HepG2 (cell line): ENCODE measurements around the gene CSNK1G1. TPM values are rescaled to one million over a fixed set of nuclear protein-coding genes. Genes with fewer than 3 reads are reported as not detected.

Experiments used
- FOSL2 ChIP-seq: sonication (generic); formaldehyde crosslinking; IDR thresholded peaks from 2 replicates; pipeline ENCODE4 v1.4.0; 2020; ENCODE audit warnings: missing genetic modification reagents
- HIVEP1 ChIP-seq: sonication (generic); formaldehyde crosslinking; IDR thresholded peaks from 2 replicates; pipeline ENCODE4 v1.4.0; 2020; ENCODE audit warnings: mild to moderate bottlenecking, missing genetic modification reagents
- HNRNPH1 ChIP-seq: fragments of 200-400 bp; formaldehyde crosslinking; optimal IDR thresholded peaks from 2 replicates; pipeline ENCODE3; 2017; ENCODE audit warnings: mild to moderate bottlenecking, low read depth, low read length
- KDM2A ChIP-seq: sonication (generic); formaldehyde crosslinking; IDR thresholded peaks from 2 replicates; pipeline ENCODE4 v1.4.0; 2020; ENCODE audit warnings: low read depth, missing genetic modification reagents, borderline replicate concordance
- POGZ ChIP-seq: sonication (generic); formaldehyde crosslinking; IDR thresholded peaks from 2 replicates; pipeline ENCODE4 v1.4.0; 2020; ENCODE audit warnings: mild to moderate bottlenecking, missing genetic modification reagents
- RXRA ChIP-seq: sonication (generic); formaldehyde crosslinking; IDR thresholded peaks from 2 replicates; pipeline ENCODE4 v1.5.1; 2020; ENCODE audit warnings: missing genetic modification reagents
- SAP130 ChIP-seq: IDR thresholded peaks from 2 replicates; pipeline ENCODE4 v1.6.1; 2016; ENCODE audit warnings: low read depth
- SPEN ChIP-seq: sonication (generic); formaldehyde crosslinking; IDR thresholded peaks from 2 replicates; pipeline ENCODE4 v1.5.1; 2020; ENCODE audit warnings: low read depth, mild to moderate bottlenecking, missing genetic modification reagents
- TMF1 ChIP-seq: sonication (generic); formaldehyde crosslinking; IDR thresholded peaks from 2 replicates; pipeline ENCODE4 v1.8.1; 2022; ENCODE audit warnings: low read depth, missing genetic modification reagents
- TSC22D2 ChIP-seq: sonication (generic); formaldehyde crosslinking; IDR thresholded peaks from 2 replicates; pipeline ENCODE4 v1.5.1; 2020; ENCODE audit warnings: missing genetic modification reagents, mild to moderate bottlenecking, borderline replicate concordance
- ZEB1 ChIP-seq: IDR thresholded peaks from 2 replicates; pipeline ENCODE4 v1.6.1; 2012; ENCODE audit warnings: mild to moderate bottlenecking, low read depth, inconsistent platforms; ENCODE audit not compliant: insufficient replicate concordance
- ZMAT3 ChIP-seq: sonication (generic); formaldehyde crosslinking; conservative IDR thresholded peaks from 2 replicates; pipeline ENCODE4 v1.7.0; 2021; ENCODE audit warnings: missing genetic modification reagents
- ZNF101 ChIP-seq: sonication (generic); formaldehyde crosslinking; IDR thresholded peaks from 2 replicates; pipeline ENCODE4 v1.4.0; 2020; ENCODE audit warnings: mild to moderate bottlenecking, low read depth, missing genetic modification reagents, borderline replicate concordance
- ZNF136 ChIP-seq: sonication (generic); formaldehyde crosslinking; IDR thresholded peaks from 2 replicates; pipeline ENCODE4 v1.8.1; 2022; ENCODE audit warnings: low read depth, mild to moderate bottlenecking, moderate library complexity, missing genetic modification reagents
- ZNF343 ChIP-seq: sonication (generic); formaldehyde crosslinking; IDR thresholded peaks from 2 replicates; pipeline ENCODE4 v1.4.0; 2020; ENCODE audit warnings: mild to moderate bottlenecking, missing genetic modification reagents
- ZNF501 ChIP-seq: sonication (generic); formaldehyde crosslinking; IDR thresholded peaks from 2 replicates; pipeline ENCODE4 v1.5.1; 2020; ENCODE audit warnings: mild to moderate bottlenecking, moderate library complexity, missing genetic modification reagents
- ZNF816 ChIP-seq: sonication (generic); formaldehyde crosslinking; IDR thresholded peaks from 2 replicates; pipeline ENCODE4 v1.8.0; 2022; ENCODE audit warnings: missing genetic modification reagents, mild to moderate bottlenecking, borderline replicate concordance
- ZSCAN30 ChIP-seq: sonication (generic); formaldehyde crosslinking; IDR thresholded peaks from 2 replicates; pipeline ENCODE4 v1.5.0; 2020; ENCODE audit warnings: mild to moderate bottlenecking, missing genetic modification reagents
- polyA plus RNA-seq, 8 experiments: library from polyadenylated mRNA; depleted of rRNA in 3 of 8; stranded (reverse) in 7 of 8; unstranded in 1 of 8; fragments of >200 nt; fragmentation: Illumina TruSeq in 4 of 8; extraction: Trizol in 4 of 8; gene quantifications; 2 replicates each; pipeline versions ENCODE4 v1.2.1 to v1.2.3, GENCODE V29; 2011 to 2016; ENCODE audit warnings: low read depth in 4 of 8, missing spikeins in 1 of 8, mixed read lengths in 1 of 8; ENCODE audit not compliant: insufficient read depth in 1 of 8
- total RNA-seq, 5 experiments: library from RNA; depleted of rRNA; stranded (reverse); fragments of >200 nt; fragmentation: Illumina TruSeq; extraction: Trizol; gene quantifications; 2 replicates each; pipeline ENCODE4 v1.2.3, GENCODE V29; 2016; ENCODE audit warnings: low read depth in 1 of 5
- TF ChIP-seq, protein P1 (sequence below): sonication (generic); formaldehyde crosslinking; IDR thresholded peaks from 2 replicates; pipeline ENCODE4 v1.9.0; 2021; ENCODE audit warnings: missing genetic modification reagents, mild to moderate bottlenecking, borderline replicate concordance
- TF ChIP-seq, protein P2 (sequence below): sonication (generic); formaldehyde crosslinking; IDR thresholded peaks from 2 replicates; pipeline ENCODE4 v1.4.0; 2020; ENCODE audit warnings: missing genetic modification reagents
- TF ChIP-seq, protein P3 (sequence below): IDR thresholded peaks from 2 replicates; pipeline ENCODE4 v1.6.1; 2012; ENCODE audit warnings: inconsistent platforms

Gene CSNK1G1
- total and polyA plus RNA-seq, 2 of the 13 experiments (the other 11 are each of a cell fraction or from before 2014, with no cell fraction given): 8.5 to 12.6 TPM

DNA sequence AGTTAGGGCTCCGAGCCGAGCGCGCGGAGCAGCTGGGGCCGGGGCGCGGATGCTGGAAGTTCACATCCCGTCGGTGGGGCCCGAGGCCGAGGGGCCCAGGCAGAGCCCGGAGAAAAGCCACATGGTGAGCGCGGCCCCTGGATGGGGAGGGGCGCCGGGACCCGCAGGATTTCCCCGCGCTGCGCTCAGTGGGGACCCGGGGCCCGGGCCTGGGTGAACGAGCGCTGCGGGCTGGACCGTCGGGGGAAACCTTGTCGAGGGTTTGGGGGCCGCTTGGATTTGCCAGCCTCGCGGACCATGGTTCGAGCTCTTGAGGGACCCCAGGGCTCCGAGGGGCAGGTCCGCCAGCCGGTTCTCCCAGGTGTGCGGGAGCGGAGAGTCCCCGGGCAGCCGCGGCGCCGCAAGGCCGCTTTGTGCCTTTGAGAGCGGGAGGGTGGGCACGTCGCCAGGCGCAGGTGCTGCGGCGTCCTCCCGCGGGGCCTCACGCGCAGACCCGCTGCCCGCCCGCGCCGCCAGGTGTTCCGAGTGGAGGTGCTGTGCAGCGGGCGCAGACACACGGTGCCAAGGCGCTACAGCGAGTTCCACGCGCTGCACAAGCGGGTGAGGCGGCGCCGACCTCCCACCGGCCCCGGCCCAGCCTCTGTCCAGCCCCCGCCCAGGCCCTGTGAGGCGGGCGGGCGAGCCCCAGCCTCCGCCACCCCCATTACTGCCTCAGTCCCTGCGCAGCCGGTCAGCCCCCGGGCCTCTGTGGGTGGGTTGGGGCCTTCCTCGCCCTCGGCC, 204.1 kb downstream of the CSNK1G1 start, which contains the start of gene SNX22 (continued):
- TF ChIP-seq, protein P1, sequence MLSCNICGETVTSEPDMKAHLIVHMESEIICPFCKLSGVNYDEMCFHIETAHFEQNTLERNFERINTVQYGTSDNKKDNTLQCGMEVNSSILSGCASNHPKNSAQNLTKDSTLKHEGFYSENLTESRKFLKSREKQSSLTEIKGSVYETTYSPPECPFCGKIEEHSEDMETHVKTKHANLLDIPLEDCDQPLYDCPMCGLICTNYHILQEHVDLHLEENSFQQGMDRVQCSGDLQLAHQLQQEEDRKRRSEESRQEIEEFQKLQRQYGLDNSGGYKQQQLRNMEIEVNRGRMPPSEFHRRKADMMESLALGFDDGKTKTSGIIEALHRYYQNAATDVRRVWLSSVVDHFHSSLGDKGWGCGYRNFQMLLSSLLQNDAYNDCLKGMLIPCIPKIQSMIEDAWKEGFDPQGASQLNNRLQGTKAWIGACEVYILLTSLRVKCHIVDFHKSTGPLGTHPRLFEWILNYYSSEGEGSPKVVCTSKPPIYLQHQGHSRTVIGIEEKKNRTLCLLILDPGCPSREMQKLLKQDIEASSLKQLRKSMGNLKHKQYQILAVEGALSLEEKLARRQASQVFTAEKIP (CRISPR knock-in tag): no peak
- TF ChIP-seq TSC22D2 (CRISPR knock-in tag) (no peak), HNRNPH1 (no peak), ZSCAN30 (CRISPR knock-in tag) (0 out of 2 replicates have a peak, but pooled peaks have one; percentile 40), ZNF136 (no peak), ZMAT3 (CRISPR knock-in tag) (no peak), FOSL2 (no peak), SAP130 (CRISPR knock-in tag) (peak; percentile 40), KDM2A (CRISPR knock-in tag) (peak; percentile 84), ZNF101 (CRISPR knock-in tag) (no peak), TMF1 (CRISPR knock-in tag) (no peak), RXRA (CRISPR knock-in tag) (0 out of 2 replicates have a peak, but pooled peaks have one; percentile 6), POGZ (0 out of 2 replicates have a peak, but pooled peaks have one; percentile 17), ZNF501 (CRISPR knock-in tag) (0 out of 2 replicates have a peak, but pooled peaks have one; percentile 17), ZNF816 (CRISPR knock-in tag) (0 out of 2 replicates have a peak, but pooled peaks have one; percentile 15), ZNF343 (no peak), ZEB1 (no peak), HIVEP1 (CRISPR knock-in tag) (peak; percentile 50; the same call in 1 of the 2 replicates), SPEN (CRISPR knock-in tag) (peak; percentile 44; the same call in 1 of the 2 replicates)
- TF ChIP-seq, protein P2, sequence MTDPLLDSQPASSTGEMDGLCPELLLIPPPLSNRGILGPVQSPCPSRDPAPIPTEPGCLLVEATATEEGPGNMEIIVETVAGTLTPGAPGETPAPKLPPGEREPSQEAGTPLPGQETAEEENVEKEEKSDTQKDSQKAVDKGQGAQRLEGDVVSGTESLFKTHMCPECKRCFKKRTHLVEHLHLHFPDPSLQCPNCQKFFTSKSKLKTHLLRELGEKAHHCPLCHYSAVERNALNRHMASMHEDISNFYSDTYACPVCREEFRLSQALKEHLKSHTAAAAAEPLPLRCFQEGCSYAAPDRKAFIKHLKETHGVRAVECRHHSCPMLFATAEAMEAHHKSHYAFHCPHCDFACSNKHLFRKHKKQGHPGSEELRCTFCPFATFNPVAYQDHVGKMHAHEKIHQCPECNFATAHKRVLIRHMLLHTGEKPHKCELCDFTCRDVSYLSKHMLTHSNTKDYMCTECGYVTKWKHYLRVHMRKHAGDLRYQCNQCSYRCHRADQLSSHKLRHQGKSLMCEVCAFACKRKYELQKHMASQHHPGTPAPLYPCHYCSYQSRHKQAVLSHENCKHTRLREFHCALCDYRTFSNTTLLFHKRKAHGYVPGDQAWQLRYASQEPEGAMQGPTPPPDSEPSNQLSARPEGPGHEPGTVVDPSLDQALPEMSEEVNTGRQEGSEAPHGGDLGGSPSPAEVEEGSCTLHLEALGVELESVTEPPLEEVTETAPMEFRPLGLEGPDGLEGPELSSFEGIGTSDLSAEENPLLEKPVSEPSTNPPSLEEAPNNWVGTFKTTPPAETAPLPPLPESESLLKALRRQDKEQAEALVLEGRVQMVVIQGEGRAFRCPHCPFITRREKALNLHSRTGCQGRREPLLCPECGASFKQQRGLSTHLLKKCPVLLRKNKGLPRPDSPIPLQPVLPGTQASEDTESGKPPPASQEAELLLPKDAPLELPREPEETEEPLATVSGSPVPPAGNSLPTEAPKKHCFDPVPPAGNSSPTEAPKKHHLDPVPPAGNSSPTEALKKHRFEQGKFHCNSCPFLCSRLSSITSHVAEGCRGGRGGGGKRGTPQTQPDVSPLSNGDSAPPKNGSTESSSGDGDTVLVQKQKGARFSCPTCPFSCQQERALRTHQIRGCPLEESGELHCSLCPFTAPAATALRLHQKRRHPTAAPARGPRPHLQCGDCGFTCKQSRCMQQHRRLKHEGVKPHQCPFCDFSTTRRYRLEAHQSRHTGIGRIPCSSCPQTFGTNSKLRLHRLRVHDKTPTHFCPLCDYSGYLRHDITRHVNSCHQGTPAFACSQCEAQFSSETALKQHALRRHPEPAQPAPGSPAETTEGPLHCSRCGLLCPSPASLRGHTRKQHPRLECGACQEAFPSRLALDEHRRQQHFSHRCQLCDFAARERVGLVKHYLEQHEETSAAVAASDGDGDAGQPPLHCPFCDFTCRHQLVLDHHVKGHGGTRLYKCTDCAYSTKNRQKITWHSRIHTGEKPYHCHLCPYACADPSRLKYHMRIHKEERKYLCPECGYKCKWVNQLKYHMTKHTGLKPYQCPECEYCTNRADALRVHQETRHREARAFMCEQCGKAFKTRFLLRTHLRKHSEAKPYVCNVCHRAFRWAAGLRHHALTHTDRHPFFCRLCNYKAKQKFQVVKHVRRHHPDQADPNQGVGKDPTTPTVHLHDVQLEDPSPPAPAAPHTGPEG: peak; percentile 94
- TF ChIP-seq, protein P3, sequence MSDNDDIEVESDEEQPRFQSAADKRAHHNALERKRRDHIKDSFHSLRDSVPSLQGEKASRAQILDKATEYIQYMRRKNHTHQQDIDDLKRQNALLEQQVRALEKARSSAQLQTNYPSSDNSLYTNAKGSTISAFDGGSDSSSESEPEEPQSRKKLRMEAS: peak; percentile 57
